ENCODE results near the gene EPHB6.

The EPHB6 gene

DNA sequence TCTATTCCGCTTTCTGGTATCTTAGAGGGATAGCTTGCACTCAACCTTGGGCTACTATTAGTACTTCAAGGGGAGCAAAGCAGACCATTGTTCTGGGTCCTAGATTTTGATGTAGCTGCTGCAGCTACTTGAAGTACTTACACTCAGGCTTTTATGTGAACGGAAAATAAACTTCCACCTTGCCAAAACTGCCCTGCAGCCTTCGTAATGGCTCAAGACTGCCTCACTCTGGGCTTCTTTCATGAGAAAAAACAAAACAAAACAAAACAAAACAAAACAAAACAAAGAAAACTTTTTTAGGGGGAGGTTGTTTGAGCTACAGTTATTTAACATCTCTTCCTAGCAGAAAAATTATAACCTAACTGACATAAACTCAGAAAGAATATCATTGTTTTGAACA lies 19.4 kb upstream of the EPHB6 start:
- no peak for DNase-seq (ENCODE audit: low read depth in 2 of 2)

DNA sequence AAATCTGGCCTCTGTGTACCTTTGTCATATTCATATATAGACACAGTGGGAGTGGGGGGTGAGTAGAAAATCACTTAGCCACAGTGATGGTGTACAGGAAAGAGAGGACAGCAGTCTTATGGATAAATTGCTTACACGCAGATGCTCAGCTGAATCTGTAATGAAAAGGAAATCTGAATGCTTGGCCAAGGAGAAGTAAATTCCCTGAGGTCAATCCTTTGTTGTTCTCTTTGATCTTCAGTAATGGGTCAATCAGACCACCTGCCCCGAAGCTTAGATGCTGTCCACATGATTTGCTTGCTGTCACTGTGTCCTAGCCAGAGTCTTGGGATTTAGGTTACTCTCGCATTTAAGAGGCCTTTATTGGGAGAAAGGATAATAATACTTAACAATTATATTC lies 18.4 kb upstream of the EPHB6 start:
- DNase-seq (ENCODE audit: low read depth in 2 of 2) = no peak

DNA sequence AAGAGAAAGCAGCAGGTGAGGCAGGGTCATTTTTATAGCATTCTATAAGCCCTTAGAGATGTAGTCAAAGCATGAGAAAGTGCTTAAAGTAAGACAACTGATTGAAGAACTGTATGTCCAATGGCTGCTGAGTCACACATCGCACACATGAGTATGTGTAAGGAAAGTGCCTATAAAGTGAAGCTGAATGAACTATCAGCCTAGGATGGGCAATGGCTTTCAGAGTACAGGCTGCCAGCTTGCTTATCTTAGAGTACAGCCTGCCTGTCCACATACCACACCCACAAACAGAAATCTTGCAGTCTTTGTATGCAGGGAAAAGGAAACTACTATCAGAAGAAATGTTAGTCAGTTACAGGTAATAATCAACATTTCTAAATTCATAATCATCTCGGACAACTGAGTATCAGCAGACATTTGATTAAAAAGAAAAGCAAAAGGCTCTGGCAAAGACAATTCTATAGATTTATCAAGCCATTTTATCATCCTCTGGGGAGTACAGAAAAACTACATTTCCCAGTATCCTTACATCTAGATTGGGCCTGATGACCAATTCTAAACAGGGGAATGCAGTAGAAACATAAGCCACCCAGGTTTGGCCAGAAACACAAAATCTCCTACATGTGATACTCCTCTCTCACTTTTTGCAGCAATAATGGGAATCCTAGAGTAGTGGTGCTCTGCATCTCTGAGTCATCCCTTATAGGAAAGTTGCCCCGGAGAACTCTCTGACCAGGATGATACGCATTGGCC lies 16.2 kb upstream of the EPHB6 start:
- no peak for DNase-seq (ENCODE audit: low read depth in 2 of 2)

DNA sequence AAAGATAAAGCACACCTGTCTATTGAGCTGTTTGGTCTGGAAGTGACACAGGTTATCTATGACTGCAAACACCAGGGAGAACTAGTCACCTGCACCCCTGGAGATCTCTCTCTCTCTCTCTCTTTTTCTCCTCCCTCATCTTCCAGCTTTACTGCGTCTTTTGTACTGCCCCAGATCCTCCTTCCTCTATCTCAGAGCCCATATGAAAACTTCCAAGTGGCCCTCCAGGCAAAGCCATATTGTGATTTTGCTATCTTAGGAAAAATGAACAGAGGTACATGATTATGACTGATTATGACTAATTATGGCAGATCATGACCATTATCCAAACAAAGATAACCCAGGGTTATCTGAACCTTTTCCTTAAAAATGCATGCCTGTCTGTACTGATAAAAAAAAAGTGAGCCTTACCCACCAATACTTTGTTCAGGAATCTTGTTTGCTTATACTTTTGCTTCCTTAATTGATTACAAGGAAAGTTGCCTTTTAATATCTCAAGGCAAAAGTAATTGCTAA lies 12.6 kb upstream of the EPHB6 start:
- no peak for DNase-seq (ENCODE audit: low read depth in 2 of 2)

DNA sequence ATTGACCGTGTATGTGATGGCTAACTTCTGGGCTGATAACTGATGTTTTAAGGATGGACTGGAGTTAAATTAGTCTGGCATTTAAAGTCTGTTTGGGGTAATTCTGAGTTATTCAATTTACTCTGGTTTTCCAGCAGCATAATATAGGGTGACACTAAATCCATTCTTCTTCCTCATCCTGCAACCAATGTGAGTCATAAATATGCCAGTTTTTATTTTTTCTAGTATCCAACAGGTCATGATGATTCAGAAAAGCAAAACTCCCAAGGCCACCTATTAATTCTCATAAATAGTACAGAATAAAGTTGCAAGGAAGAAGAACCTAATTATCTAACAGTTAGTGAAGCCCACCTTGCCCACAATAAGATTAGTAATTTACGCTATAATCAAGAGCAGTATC lies 7.5 kb upstream of the EPHB6 start:
- DNase-seq (ENCODE audit: low read depth in 2 of 2) = no peak

DNA sequence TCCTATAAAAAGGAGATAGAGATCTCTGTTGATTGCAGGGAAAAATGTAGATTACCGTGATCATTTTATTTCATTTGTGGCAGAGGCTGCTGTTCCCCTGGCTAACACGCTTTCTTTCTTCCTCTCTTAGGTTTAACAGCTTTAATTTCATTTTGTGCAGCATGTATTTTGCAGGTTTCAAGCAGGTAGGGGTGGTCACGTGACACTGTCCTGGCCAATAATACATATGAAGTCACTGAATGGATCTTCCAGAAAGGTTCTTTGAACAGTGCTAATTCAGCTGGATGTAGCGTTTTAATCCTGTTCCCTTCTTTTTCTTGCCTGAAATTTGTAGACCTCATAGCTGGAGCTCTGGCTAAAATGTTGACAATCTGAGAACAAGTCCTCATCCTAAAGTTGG lies 3.6 kb upstream of the EPHB6 start:
- no peak for DNase-seq (ENCODE audit: low read depth in 2 of 2)

DNA sequence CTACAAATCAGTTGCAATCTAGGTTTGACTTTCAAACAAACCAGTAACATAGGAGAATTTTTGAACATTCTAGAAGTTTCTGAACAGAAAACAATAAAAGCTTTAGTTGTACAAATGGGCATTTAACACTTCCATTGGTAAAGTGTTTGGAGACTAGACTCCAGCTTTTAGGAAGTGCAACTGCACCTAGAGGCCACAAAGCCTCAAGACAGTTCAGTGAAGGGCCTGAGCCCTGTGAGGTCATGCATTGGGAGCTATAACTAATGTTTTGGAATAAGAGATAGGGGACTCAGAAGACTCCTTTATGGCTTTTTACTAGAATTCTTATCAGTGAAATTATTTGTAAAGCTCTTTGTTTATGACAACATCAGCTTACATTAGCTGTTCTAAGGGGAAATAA lies 3.0 kb upstream of the EPHB6 start:
- DNase-seq (ENCODE audit: low read depth in 2 of 2) = no peak

DNA sequence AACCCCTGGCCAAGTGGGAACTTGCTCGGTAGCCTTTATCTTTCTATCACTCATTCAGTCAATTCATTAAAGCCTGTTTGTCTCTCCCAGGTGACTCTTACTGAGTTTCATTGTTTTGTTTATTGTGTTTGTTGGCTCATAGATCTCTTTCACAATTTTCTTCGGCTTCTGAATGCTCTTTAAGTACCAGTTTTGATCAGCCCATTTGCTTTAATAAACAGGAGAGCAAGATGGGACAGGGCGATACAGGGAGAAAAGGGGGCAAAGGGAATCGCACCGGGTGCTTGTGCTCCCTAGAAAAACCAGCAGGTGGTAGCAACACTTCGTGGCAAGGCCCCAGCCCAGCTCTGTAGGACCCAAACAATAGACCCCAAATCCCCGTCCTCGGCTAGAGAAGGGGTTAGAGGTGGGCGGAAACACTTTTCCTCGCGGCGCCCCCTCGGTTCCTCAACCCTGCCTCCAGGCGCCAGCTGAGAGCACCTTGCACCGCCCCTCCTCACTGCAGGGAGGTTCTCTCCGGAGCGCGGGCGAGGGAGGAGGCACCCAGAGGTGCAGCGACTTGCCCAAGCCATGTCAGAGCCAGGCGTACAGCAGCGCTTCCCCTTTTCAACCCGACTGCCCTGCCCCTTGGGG lies 1.0 kb upstream of the EPHB6 start:
- DNase-seq (ENCODE audit: low read depth in 2 of 2) = peak; percentile 33 to 59

DNA sequence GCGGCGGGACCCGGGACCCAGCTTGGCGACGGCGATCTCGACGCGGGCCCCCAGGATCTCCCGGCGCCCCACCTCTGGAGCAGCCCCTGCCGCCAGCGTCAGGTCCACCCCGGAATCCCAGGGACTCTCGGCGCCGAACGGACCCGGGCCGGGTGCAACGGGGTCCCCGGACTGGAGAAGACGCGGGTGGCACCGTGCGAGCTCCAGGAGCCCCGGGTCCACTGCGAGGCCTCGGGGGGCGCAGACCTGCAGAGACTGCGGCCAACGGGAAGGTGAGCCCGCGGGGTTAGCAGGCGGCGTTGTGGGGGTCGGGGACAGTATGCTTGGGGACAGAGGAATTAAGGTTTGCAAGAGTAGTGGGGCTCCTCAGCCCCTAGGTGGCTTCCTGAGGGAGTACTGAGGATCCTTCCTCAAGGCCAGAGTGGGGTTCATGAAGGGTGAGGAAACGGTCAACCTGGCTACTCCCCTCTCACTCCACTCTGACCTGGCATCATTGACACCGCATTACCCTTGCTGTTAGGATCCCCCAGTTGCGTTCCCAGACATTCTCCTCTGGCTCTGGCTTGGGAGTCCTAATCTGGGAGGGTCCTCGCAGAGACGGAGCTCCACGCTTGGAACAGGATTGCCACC lies 353 bp downstream of the EPHB6 start:
- no peak for DNase-seq (ENCODE audit: low read depth in 2 of 2)

DNA sequence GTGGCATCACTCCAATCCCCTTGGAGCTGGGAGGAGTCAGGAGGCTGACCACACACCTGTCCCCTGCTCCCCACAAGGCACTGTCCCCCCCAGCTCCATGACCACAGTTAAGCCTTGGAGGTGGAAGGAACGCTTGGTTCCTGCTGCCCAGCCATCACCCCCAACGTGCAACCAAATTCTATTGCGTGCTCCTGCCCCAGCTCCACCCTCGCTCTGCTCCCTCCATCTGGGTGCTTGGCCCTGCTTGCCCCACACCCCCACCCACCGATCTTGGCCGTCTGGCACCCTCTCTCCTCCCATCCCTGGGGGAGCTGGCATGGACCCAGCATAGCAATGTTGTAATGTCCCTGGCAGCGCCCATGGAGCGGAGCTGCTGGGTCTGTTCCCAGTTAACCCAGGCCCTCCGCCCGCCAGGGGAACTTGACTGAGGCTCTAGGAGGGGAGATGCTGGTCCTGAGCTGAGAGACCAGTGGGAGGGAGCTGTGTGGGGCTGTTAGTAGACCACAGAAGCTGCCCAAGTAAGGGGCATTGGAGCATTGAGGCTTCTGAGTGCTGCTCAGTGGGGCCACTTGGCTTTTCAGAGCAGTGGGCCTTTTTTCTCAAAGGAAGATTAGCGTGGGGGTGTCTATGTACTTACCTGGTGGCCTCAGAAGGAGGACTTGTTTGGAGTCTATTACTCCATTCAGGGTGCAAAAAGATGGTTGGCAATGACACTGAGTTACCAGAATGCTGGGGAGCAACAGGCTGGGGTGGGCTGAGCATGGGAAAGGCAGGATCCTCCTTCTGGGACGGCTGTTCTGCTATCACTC lies 1.1 kb downstream of the EPHB6 start:
- DNase-seq (ENCODE audit: low read depth in 2 of 2) = no peak

DNA sequence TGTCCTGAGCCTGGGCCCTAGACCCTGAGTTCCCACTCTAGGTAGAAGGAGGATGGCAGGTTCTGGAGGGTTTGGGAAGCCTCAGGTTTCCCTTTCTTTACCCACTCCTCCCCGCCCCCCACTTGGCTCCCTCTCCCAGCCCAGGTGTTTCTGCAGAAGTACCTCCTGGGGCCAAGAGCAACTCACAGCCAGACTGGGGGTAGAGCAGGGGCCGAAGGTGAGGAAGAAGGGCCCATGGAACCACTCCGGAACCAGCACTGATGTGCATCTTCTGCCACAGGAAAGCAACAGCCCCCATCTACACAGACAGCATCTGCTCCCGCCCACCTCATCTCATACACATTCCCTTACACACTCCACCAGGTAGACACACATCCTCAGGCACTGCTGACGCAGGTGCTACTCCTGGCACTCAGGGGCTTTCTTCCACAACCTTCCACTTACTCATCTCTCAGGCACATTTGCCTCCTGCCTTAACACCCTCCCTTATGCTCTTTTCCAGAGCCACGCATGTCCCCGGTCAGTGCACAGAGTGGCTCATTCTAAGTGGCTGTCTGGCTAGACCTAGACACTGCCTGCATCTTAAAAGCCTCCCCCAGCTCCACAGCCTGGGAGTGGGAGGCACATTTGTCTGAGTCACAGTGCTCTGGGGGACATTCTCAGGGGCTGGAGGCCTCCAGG lies 1.8 kb downstream of the EPHB6 start:
- DNase-seq (ENCODE audit: low read depth in 2 of 2) = no peak

DNA sequence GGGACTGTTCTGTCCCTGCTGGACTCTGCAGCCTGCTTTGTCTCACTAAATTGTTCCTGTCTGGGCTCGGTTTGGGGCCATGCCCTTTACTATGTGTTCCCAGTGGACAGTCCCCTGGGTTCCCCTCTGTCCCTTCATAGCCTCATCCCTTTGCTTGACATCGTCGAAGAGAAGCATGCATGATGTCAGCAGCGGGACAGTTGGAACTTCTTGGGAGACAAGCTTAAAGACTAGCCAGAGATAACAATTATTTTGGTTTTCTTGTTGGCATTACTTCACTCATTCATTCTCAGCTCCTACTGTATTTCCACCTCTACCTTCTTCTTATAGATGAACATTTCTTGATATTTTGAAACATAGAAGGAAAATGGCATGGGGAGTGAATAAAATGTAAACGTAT lies 2.7 kb downstream of the EPHB6 start:
- DNase-seq (ENCODE audit: low read depth in 2 of 2) = no peak

DNA sequence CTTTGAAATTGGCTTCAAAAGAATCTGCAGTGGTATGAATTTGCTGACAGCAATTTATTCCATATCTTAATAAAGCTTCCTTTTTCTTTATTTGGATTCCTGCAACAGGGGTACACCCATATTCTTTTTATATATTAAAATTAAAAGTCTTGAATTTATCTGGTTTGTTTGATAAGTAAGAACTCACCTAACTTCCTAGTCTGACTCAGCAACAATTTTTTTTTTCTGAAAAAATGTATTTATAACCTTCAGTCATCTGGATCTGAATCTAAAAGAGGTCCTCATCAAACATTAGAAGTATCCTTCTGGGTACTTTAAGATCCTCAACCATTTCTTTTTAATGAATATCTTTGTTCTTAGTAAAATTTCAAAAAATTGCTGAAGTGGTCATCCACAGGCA lies 4.5 kb downstream of the EPHB6 start:
- DNase-seq (ENCODE audit: low read depth in 2 of 2) = no peak

DNA sequence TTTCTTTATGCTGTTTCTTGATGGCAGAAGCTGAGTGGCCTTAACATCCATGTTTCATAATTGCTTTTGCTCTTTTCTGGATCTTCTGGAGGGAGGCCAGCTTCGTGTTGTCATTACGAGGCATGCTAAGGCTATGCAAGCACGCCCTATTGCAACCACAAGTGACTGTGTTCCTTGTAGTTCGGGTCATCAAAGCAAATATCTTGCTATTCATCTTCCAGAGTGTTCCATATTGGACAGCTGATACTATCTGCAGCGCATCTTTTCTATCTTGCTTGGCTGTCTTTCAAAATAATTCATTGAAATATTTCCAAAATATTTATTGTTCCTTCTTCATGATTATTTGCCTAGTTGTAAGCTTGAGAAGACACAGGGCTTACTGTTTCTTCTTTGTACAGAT lies 5.0 kb downstream of the EPHB6 start:
- no peak for DNase-seq (ENCODE audit: low read depth in 2 of 2)

DNA sequence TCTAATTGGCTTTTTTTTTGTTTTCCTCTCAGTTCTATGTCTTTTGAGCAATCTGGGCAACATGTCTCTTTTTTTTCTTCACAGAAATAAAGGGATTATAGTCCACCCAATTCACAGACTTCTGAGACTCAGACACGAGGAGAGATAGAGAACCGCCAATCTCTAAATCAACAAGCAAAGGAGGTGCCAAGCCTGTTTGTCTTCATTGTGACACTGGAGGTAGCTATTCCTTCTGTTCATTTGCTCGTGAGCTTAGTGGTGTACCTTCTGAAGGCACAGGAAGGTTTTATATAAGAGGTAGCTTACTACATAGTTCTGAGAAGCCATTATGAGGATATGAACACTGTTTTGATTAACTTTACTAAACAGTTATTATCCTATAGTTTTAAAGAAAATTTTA lies 6.1 kb downstream of the EPHB6 start:
- no peak for DNase-seq (ENCODE audit: low read depth in 2 of 2)

DNA sequence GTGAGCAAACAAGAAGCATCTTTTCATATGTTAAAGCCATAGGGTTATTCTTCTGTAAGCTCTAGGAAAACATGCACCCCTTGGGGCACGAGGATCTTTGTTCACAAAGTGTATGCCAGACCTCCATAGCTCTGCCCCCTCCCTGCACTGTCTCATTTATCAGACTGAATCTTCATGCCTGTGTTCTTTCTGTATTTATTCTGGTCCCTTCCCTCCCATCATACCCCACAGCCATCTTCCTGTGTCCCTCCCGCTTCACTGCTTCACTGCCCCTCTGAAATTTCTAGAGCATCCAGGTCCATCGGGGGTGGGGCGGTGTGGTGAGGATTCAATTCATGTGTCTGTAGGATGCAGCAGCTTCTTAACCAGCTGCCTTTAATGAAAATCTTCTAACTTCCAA lies 7.5 kb downstream of the EPHB6 start:
- no peak for DNase-seq (ENCODE audit: low read depth in 2 of 2)

DNA sequence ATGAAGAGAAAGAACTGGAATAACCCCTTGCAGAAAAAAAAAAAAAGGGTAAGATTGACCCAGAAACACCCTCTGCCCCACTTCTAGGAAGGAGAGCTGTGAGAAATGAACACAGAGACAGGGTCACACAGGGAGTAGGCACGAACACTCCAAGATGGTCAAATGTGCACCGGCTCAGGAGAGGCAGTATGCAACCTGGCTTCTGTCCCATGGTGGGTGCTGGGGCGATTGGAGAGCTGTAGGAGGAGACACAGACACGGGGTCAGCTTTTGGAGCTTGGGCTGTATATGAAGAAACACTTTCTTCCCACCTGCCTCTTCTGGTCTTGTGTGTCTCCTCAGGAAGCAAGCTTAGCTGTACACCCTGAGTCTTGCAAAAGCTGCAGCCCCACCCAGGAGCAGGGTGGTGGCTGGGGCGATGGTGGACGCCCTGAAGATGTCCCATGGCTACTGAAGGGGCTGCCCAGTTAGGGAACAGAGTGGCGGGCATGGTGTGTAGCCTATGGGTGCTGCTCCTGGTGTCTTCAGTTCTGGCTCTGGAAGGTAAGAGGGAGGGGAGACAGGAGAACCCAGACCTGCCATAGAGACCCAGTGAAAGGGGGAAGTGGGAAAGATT lies 8.0 kb downstream of the EPHB6 start:
- DNase-seq (ENCODE audit: low read depth in 2 of 2) = no peak

DNA sequence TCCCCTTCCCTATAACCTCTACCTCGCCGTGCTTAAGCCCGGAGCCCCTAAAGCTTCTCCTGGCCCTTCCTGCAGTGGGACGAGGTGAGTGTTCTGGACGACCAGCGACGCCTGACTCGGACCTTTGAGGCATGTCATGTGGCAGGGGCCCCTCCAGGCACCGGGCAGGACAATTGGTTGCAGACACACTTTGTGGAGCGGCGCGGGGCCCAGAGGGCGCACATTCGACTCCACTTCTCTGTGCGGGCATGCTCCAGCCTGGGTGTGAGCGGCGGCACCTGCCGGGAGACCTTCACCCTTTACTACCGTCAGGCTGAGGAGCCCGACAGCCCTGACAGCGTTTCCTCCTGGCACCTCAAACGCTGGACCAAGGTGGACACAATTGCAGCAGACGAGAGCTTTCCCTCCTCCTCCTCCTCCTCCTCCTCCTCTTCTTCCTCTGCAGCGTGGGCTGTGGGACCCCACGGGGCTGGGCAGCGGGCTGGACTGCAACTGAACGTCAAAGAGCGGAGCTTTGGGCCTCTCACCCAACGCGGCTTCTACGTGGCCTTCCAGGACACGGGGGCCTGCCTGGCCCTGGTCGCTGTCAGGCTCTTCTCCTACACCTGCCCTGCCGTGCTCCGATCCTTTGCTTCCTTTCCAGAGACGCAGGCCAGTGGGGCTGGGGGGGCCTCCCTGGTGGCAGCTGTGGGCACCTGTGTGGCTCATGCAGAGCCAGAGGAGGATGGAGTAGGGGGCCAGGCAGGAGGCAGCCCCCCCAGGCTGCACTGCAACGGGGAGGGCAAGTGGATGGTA lies 9.2 kb downstream of the EPHB6 start:
- DNase-seq (ENCODE audit: low read depth in 2 of 2) = no peak

DNA sequence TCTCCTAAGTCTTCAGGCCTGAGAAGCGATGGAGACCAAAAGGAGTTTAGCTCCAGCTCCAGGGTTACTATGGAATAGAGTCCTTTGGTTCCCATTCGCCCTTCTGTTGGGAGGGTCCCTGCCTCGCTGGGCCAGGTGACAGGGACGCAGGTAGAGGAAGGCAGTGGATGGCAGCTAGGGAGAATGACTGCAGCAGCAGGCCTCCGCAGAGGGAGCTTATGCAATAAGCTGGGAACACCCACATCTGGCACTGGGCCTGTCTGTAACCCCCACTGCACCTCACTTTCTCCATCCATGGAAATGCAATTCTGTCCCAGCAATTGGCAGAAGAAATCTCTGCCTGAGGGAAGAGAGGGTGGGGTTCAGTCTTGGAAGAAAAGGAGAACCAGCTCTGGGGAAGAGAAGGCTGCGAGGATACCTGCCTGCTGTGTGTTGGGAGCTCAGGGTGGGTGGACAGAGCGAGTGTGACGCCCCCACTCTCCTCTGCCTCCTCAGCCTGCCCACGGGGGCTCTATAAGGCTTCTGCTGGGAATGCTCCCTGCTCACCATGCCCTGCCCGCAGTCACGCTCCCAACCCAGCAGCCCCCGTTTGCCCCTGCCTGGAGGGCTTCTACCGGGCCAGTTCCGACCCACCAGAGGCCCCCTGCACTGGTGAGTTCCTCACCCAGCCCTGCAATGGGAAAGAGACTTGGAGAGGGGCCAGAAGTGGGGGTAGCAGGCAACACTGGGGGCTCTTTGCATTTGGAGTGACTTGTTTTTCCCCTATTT lies 10.3 kb downstream of the EPHB6 start:
- DNase-seq (ENCODE audit: low read depth in 2 of 2) = no peak

DNA sequence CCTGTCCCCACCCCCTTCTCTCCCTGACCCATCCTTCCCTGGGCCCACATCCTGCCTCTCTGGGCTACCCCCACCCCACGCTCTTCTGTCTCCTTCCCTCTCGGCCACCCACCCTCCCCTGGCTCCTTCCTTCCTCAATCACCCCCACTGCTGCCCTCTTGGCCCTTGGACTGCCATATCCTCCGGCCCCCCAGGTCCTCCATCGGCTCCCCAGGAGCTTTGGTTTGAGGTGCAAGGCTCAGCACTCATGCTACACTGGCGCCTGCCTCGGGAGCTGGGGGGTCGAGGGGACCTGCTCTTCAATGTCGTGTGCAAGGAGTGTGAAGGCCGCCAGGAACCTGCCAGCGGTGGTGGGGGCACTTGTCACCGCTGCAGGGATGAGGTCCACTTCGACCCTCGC lies 10.9 kb downstream of the EPHB6 start:
- DNase-seq (ENCODE audit: low read depth in 2 of 2) = no peak
